GM12878 (cell line): ENCODE data around the gene ALDH18A1. TPM values are rescaled to one million over a fixed set of nuclear protein-coding genes. Genes with fewer than 3 reads are reported as not detected.

Experiments used
- ATAC-seq: fragments of 200-7000 bp; cut with Tn5 transposase; 3 replicates; pipeline ENCODE4 v1.9.1; 2020; ENCODE audit warnings: mild to moderate bottlenecking, moderate library complexity
- BruUV-seq: library from RNA; stranded (reverse); fragments of 400-500 nt; replicated peaks from 2 replicates; lab custom pipeline; 2021; lab: Mats Ljungman, UMichigan
- CTCF ChIA-PET: fragments of 300-600 bp; sonication (Branson Sonifier 250); formaldehyde crosslinking; extraction: SDS; loops from one replicate; lab custom pipeline; 2021; ENCODE audit warnings: inconsistent platforms; lab: Yijun Ruan, JAX
- POLR2A ChIA-PET: fragments of 350-600 bp; formaldehyde crosslinking; extraction: SDS; loops from one replicate; lab custom pipeline; 2021; ENCODE audit warnings: inconsistent platforms; lab: Charles Lee
- RAD21 ChIA-PET: fragments of 300-600 bp; sonication (Branson Sonifier 250); formaldehyde crosslinking; loops from one replicate; lab custom pipeline; 2023; ENCODE audit warnings: antibody characterized with exemption; ENCODE audit not compliant: unreplicated experiment; lab: Charles Lee
- SMC1A ChIA-PET: fragments of 300-600 bp; sonication (Branson Sonifier 250); formaldehyde crosslinking; loops from one replicate; lab custom pipeline; 2023; ENCODE audit not compliant: unreplicated experiment, uncharacterized antibody; lab: Charles Lee
- DNase-seq: peaks from one replicate; pipeline ENCODE4 v3.0.0-alpha.2; 2011; ENCODE audit warnings: low read depth, low spot score
- FAIRE-seq: peaks from 3 replicates; lab custom pipeline; 2011; peaks lifted over from hg19 to GRCh38; lab: Jason Lieb, UNC
- H2AFZ ChIP-seq: 2 replicates; pipeline ENCODE4 v1.6.0; 2011; ENCODE audit warnings: low read depth, low read length, control low read depth; ENCODE audit not compliant: control insufficient read depth
- H3K27ac ChIP-seq: 2 replicates; pipeline ENCODE4 v1.5.1; 2011; ENCODE audit warnings: control low read depth; ENCODE audit not compliant: control insufficient read depth, insufficient read depth
- H3K27me3 ChIP-seq, 2 experiments: replicated peaks in 1 of 2; 2 replicates each; pipeline versions ENCODE4 v1.6.0 to v1.6.1; 2011; ENCODE audit warnings: low read length in 1 of 2; ENCODE audit not compliant: control insufficient read depth in 2 of 2, insufficient read depth in 2 of 2
- H3K36me3 ChIP-seq, 2 experiments: 2 replicates each; pipeline ENCODE4 v1.5.1; 2011; ENCODE audit warnings: low read length in 1 of 2; ENCODE audit not compliant: control insufficient read depth in 2 of 2, insufficient read depth in 2 of 2
- H3K4me1 ChIP-seq: 2 replicates; pipeline ENCODE4 v1.6.1; 2011; ENCODE audit warnings: mild to moderate bottlenecking, low read length, moderate library complexity, mixed read lengths; ENCODE audit not compliant: control insufficient read depth, insufficient read depth
- H3K4me2 ChIP-seq: 2 replicates; pipeline ENCODE4 v1.6.0; 2011; ENCODE audit warnings: control low read depth; ENCODE audit not compliant: control insufficient read depth, insufficient read depth
- H3K4me3 ChIP-seq: fragments of 200-600 bp; sonication (generic); 2 replicates; pipeline ENCODE4 v1.5.1; 2016
- H3K79me2 ChIP-seq: 2 replicates; pipeline ENCODE4 v1.6.0; 2011; ENCODE audit warnings: low read length; ENCODE audit not compliant: control insufficient read depth, insufficient read depth
- H3K9ac ChIP-seq: 2 replicates; pipeline ENCODE4 v1.8.0; 2011; ENCODE audit warnings: low read length, control low read depth, mixed read lengths; ENCODE audit not compliant: control insufficient read depth, insufficient read depth
- H3K9me3 ChIP-seq: replicated peaks from 3 replicates; pipeline ENCODE4 v1.5.1; 2011; ENCODE audit warnings: mild to moderate bottlenecking, low read length; ENCODE audit not compliant: control insufficient read depth, insufficient read depth
- H4K20me1 ChIP-seq: 2 replicates; pipeline ENCODE4 v1.6.0; 2011; ENCODE audit not compliant: control insufficient read depth, insufficient read depth
- CHD4 ChIP-seq: fragments of 200-600 bp; sonication (generic); IDR thresholded peaks from 2 replicates; pipeline ENCODE4 v1.6.1; 2016; ENCODE audit warnings: mild to moderate bottlenecking
- CREB1 ChIP-seq: IDR thresholded peaks from 2 replicates; pipeline ENCODE4 v1.6.1; 2012; ENCODE audit warnings: low read depth, mild to moderate bottlenecking, inconsistent platforms
- PAX8 ChIP-seq: fragments of 450-650 bp; IDR thresholded peaks from 2 replicates; pipeline ENCODE4 v1.6.1; 2017; ENCODE audit warnings: mild to moderate bottlenecking, moderate library complexity
- POLR2AphosphoS2 ChIP-seq: IDR thresholded peaks from 2 replicates; pipeline ENCODE4 v1.6.1; 2011; ENCODE audit warnings: low read depth, mild to moderate bottlenecking, low read length, improper control_type of control experiment, moderate library complexity
- RUNX3 ChIP-seq: IDR thresholded peaks from 2 replicates; pipeline ENCODE4 v1.6.1; 2012; ENCODE audit warnings: low read length, inconsistent platforms
- SMC3 ChIP-seq: IDR thresholded peaks from 2 replicates; pipeline ENCODE4 v1.6.1; 2011; ENCODE audit warnings: low read length, improper control_type of control experiment, borderline replicate concordance
- SRF ChIP-seq, 2 experiments: IDR thresholded peaks; 2 replicates each; pipeline ENCODE4 v1.6.1; 2011; ENCODE audit warnings: low read depth in 2 of 2, low read length in 2 of 2, mild to moderate bottlenecking in 1 of 2, moderate library complexity in 1 of 2
- TARDBP ChIP-seq: IDR thresholded peaks from 2 replicates; pipeline ENCODE4 v1.6.1; 2016; ENCODE audit warnings: borderline replicate concordance
- WRNIP1 ChIP-seq: IDR thresholded peaks from 2 replicates; pipeline ENCODE4 v1.6.1; 2011; ENCODE audit warnings: low read depth, low read length, improper control_type of control experiment, borderline replicate concordance
- YBX1 ChIP-seq: fragments of 450-650 bp; IDR thresholded peaks from 2 replicates; pipeline ENCODE4 v1.6.1; 2016; ENCODE audit warnings: antibody characterized with exemption
- ZNF217 ChIP-seq: fragments of 450-650 bp; IDR thresholded peaks from 2 replicates; pipeline ENCODE4 v1.6.1; 2017; ENCODE audit warnings: antibody characterized with exemption, mild to moderate bottlenecking
- WGBS: methylation state at CpG from one replicate; pipeline ENCODE4 v1.1.6; 2016; ENCODE audit warnings: low lambda C conversion rate; ENCODE audit not compliant: insufficient replicate concordance, insufficient coverage; ENCODE audit errors: missing lambda C conversion rate; 5-methylcytosine and 5-hydroxymethylcytosine counted together
- in situ Hi-C: fragments of 300-500 bp; cut with MboI; formaldehyde crosslinking; loops from 9 replicates; pipeline ENCODE4 v1.14.3; 2018; ENCODE audit warnings: mixed read lengths
- intact Hi-C: fragments of 100-400 bp; cut with micrococcal nuclease; formaldehyde crosslinking; loops from one replicate; pipeline ENCODE4 v1.14.2; 2022; ENCODE audit not compliant: unreplicated experiment
- polyA plus RNA-seq, 11 experiments: library from polyadenylated mRNA; depleted of rRNA in 4 of 11; unstranded in 6 of 11; stranded (reverse) in 5 of 11; fragments of >200 nt; fragmentation: Nextera tagmentation in 4 of 11; fragmentation: Illumina TruSeq in 1 of 11; extraction: Ambion mirVana in 4 of 11; extraction: Trizol in 1 of 11; gene quantifications; 1 replicate in 1 of 11; 2 replicates in 10 of 11; pipeline versions ENCODE4 v1.2.1 to v1.2.3, GENCODE V29; 2011 to 2016; ENCODE audit warnings: inconsistent platforms in 2 of 11, missing spikeins in 2 of 11, low read depth in 1 of 11
- total RNA-seq, 4 experiments: library from RNA; depleted of rRNA in 3 of 4; stranded (reverse); fragments of >200 nt in 3 of 4; fragmentation: Illumina TruSeq in 1 of 4; extraction: Trizol in 1 of 4; gene quantifications; 2 replicates each; pipeline versions ENCODE4 v1.2.1 to v1.2.3, GENCODE V29; 2013 to 2021
- TF ChIP-seq, protein P1 (sequence below): IDR thresholded peaks from 2 replicates; pipeline ENCODE4 v1.6.1; 2012; ENCODE audit warnings: low read depth, low read length, improper control_type of control experiment
- TF ChIP-seq, protein P2 (sequence below): fragments of 450-650 bp; IDR thresholded peaks from 2 replicates; pipeline ENCODE4 v1.6.1; 2017; ENCODE audit warnings: borderline replicate concordance

ALDH18A1 gene
- total and polyA plus RNA-seq, 10 of the 15 experiments (the other 5 are each of a cell fraction or from before 2014, with no cell fraction given): 24.3 to 118 (median 99.3) TPM

- CTCF ChIA-PET: interaction anchor here (1.3 kb wide), 1 partner anchor 144 kb away, joined by 3 read pairs; no protein-coding TSS in a partner anchor
Measured at GRCh38 chr10:95573964-95574604, 82.4 kb downstream of the ALDH18A1 start.

DNA sequence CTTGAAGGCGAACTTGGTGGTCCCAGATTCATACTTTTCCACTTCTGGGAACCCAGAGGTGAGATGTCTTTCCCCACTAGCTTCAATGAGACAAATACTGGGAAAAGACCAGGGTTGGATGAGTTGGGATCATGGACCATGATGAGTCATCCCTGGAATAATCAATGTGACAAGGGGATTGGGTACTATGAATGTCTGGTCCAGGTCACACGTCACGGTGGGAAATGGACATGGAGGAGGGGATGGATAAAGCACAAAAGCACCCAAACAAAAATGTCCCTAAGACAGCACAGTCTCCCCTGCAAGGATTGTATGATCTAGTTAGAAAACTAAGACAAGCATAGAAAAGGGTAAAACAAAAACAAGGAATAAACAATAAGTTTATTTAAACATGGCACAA is 83.0 kb downstream of the ALDH18A1 start:
- H3K9me3 ChIP-seq: no peaks in the 10 kb centered on the region
- no peaks in the 10 kb centered on the region for H3K79me2 ChIP-seq
- FAIRE-seq (no peak), ATAC-seq (no peak), DNase-seq (no peak)
- intact Hi-C loops: no loop called here
- no peak overlapping the region for H3K9ac ChIP-seq
- H3K36me3 ChIP-seq: no peaks in the 10 kb centered on the region
- no peak overlapping the region for H3K4me2 ChIP-seq
- RAD21 ChIA-PET: no interaction called here
- CTCF ChIA-PET: interaction anchor here (1.3 kb wide), 1 partner anchor 143 kb away, joined by 3 read pairs; no protein-coding TSS in a partner anchor
- SMC1A ChIA-PET: no interaction called here
- 28% methylated on average over 3 of the region's 3 CpGs for WGBS
- no peak overlapping the region for H3K4me3 ChIP-seq
- H2AFZ ChIP-seq: no peak overlapping the region
- H3K27me3 ChIP-seq: peaks cover 2% of the 10 kb centered on the region in 2 experiments; a peak in 3 of 4 replicates
- H3K4me1 ChIP-seq: no peaks in the 10 kb centered on the region
- H3K27ac ChIP-seq: no peak overlapping the region
- in situ Hi-C loops: no loop called here
- POLR2A ChIA-PET: no interaction called here
- no peaks in the 10 kb centered on the region for H4K20me1 ChIP-seq
- BruUV-seq: no TSS peak
- TF ChIP-seq WRNIP1 (no peak), YBX1 (no peak), CHD4 (no peak), SMC3 (no peak), RUNX3 (no peak), POLR2AphosphoS2 (no peak), PAX8 (no peak), CREB1 (no peak), ZNF217 (no peak)
- TF ChIP-seq, protein P1, sequence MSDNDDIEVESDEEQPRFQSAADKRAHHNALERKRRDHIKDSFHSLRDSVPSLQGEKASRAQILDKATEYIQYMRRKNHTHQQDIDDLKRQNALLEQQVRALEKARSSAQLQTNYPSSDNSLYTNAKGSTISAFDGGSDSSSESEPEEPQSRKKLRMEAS: no peak

More at GRCh38 chr10:95573964-95574604, 82.4 kb downstream of the ALDH18A1 start:
- BruUV-seq: no TSS peak
- Histone ChIP-seq H3K79me2 (no peaks in the 10 kb centered on the region), H3K4me3 (no peak overlapping the region), H3K9me3 (no peaks in the 10 kb centered on the region), H3K27me3 (peaks cover 2% of the 10 kb centered on the region in 2 experiments), H3K36me3 (no peaks in the 10 kb centered on the region), H2AFZ (no peak overlapping the region), H4K20me1 (no peaks in the 10 kb centered on the region), H3K4me1 (no peaks in the 10 kb centered on the region), H3K27ac (no peak overlapping the region), H3K4me2 (no peak overlapping the region), H3K9ac (no peak overlapping the region)
- POLR2A ChIA-PET: no interaction called here
- intact Hi-C loops: no loop called here
- no peak for ATAC-seq
- no peak for DNase-seq
- no peak for TF ChIP-seq RUNX3
- TF ChIP-seq, protein P2, sequence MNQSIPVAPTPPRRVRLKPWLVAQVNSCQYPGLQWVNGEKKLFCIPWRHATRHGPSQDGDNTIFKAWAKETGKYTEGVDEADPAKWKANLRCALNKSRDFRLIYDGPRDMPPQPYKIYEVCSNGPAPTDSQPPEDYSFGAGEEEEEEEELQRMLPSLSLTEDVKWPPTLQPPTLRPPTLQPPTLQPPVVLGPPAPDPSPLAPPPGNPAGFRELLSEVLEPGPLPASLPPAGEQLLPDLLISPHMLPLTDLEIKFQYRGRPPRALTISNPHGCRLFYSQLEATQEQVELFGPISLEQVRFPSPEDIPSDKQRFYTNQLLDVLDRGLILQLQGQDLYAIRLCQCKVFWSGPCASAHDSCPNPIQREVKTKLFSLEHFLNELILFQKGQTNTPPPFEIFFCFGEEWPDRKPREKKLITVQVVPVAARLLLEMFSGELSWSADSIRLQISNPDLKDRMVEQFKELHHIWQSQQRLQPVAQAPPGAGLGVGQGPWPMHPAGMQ: no peak
- no peak for TF ChIP-seq SRF (IDR thresholded peaks at IDR 0.05; ENCODE audit: low read depth in 2 of 2, low read length in 2 of 2)
- TF ChIP-seq TARDBP: no peak
- peak; percentile 69 for FAIRE-seq
- in situ Hi-C loops: no loop called here
- SMC1A ChIA-PET: no interaction called here
- 11% methylated on average over 6 of the region's 6 CpGs for WGBS
- RAD21 ChIA-PET: no interaction called here
